Gastroesophageal sphincter (tissue), 3 donors: ENCODE measurements around the gene PTPRJ.

Source experiments
- CTCF ChIP-seq, 4 experiments: fragments of 200-600 bp in 2 of 4; fragments of 450-650 bp in 2 of 4; sonication (generic) in 1 of 4; IDR thresholded peaks; one replicate each; pipeline ENCODE4 v1.5.1; 2017 to 2019; ENCODE audit warnings: antibody characterized with exemption in 4 of 4, mild to moderate bottlenecking in 2 of 4, moderate library complexity in 2 of 4
- EP300 ChIP-seq: sonication (generic); formaldehyde crosslinking; IDR thresholded peaks from one replicate; pipeline ENCODE4 v1.6.1; 2017; ENCODE audit warnings: antibody characterized with exemption, mild to moderate bottlenecking
- POLR2A ChIP-seq, 2 donors: fragments of 450-650 bp; IDR thresholded peaks; one replicate each; pipeline ENCODE4 v1.6.1; 2017; ENCODE audit warnings: antibody characterized with exemption in 2 of 2, mild to moderate bottlenecking in 2 of 2, moderate library complexity in 1 of 2
- POLR2AphosphoS5 ChIP-seq: sonication (generic); formaldehyde crosslinking; IDR thresholded peaks from one replicate; pipeline ENCODE4 v1.6.1; 2017; ENCODE audit warnings: antibody characterized with exemption

GRCh38 chr11:48148749-48149148, 168.4 kb downstream of the PTPRJ start:
- TF ChIP-seq POLR2AphosphoS5 = no peak
- no peak for TF ChIP-seq POLR2A (IDR thresholded peaks at IDR 0.05)
- no peak for TF ChIP-seq CTCF (IDR thresholded peaks at IDR 0.05)
- no peak for TF ChIP-seq EP300
